Karpas-422 (cell line): ENCODE measurements around the gene TCIRG1. TPM values are rescaled to one million over a fixed set of nuclear protein-coding genes. Genes with fewer than 3 reads are reported as not detected.
A peak's percentile ranks its signal among the peaks of the same experiment; 100 is the strongest.

Source experiments
- DNase-seq: peaks from one replicate; pipeline ENCODE4 v3.0.0-alpha.2; 2015
- H2AFZ ChIP-seq: fragments of 200-600 bp; sonication (generic); 2 replicates; pipeline ENCODE4 v1.6.1; 2014; ENCODE audit warnings: antibody characterized with exemption, low read length, mixed read lengths
- H3K27ac ChIP-seq: fragments of 200-600 bp; sonication (generic); 2 replicates; pipeline ENCODE4 v1.5.1; 2014; ENCODE audit warnings: mild to moderate bottlenecking, low read length, moderate library complexity
- H3K27me3 ChIP-seq: fragments of 200-600 bp; sonication (generic); 2 replicates; pipeline ENCODE4 v1.6.1; 2014; ENCODE audit warnings: low read length, mixed read lengths
- H3K36me3 ChIP-seq: fragments of 200-600 bp; sonication (generic); 2 replicates; pipeline ENCODE4 v1.6.1; 2014; ENCODE audit warnings: low read length, mixed read lengths; ENCODE audit not compliant: insufficient read depth
- H3K4me1 ChIP-seq: fragments of 200-600 bp; sonication (generic); 2 replicates; pipeline ENCODE4 v1.6.1; 2014; ENCODE audit warnings: mild to moderate bottlenecking, low read length, mixed read lengths
- H3K4me2 ChIP-seq: fragments of 200-600 bp; sonication (generic); 2 replicates; pipeline ENCODE4 v1.6.1; 2014; ENCODE audit warnings: low read length, low read depth, mild to moderate bottlenecking; ENCODE audit not compliant: poor library complexity, severe bottlenecking
- H3K4me3 ChIP-seq: fragments of 200-600 bp; sonication (generic); 2 replicates; pipeline ENCODE4 v1.5.1; 2014; ENCODE audit warnings: mild to moderate bottlenecking, antibody characterized with exemption, low read length, mixed read lengths
- H3K79me2 ChIP-seq: fragments of 200-600 bp; sonication (generic); 2 replicates; pipeline ENCODE4 v1.6.1; 2014; ENCODE audit warnings: mild to moderate bottlenecking, low read length, mixed read lengths
- H3K9ac ChIP-seq: fragments of 200-600 bp; sonication (generic); 2 replicates; pipeline ENCODE4 v1.6.0; 2014; ENCODE audit warnings: low read length
- H3K9me2 ChIP-seq: fragments of 200-600 bp; sonication (generic), shearing (Covaris generic); replicated peaks from 2 replicates; pipeline ENCODE4 v1.6.0; 2014; ENCODE audit warnings: mild to moderate bottlenecking, low read length, moderate library complexity; ENCODE audit not compliant: insufficient read depth
- H3K9me3 ChIP-seq: fragments of 300-700, 200-600 bp; sonication (generic); 2 replicates; pipeline ENCODE4 v1.6.1; 2014; ENCODE audit warnings: low read length, mixed read lengths
- H4K20me1 ChIP-seq: fragments of 200-600 bp; sonication (generic); 2 replicates; pipeline ENCODE4 v1.6.1; 2014; ENCODE audit warnings: mild to moderate bottlenecking, antibody characterized with exemption, low read length, low read depth; ENCODE audit not compliant: insufficient read depth
- total RNA-seq: library from RNA; depleted of rRNA; stranded (reverse); fragments of >200 nt; shearing (Covaris generic); gene quantifications from 2 replicates; pipeline ENCODE4 v1.2.3, GENCODE V29; 2014; ENCODE audit warnings: low replicate concordance

Gene TCIRG1
- total RNA-seq, 1 experiment from 2014 or later: 47.7 TPM

- peaks cover 12% of the 10 kb centered on the region for H3K4me1 ChIP-seq
- H3K79me2 ChIP-seq: no peaks in the 10 kb centered on the region
- no peaks in the 10 kb centered on the region for H3K27me3 ChIP-seq
- H3K36me3 ChIP-seq: no peaks in the 10 kb centered on the region
- no peak overlapping the region for H3K27ac ChIP-seq
- no peak overlapping the region for H2AFZ ChIP-seq
- H3K9me2 ChIP-seq: no peaks in the 10 kb centered on the region
- no peak overlapping the region for H3K4me3 ChIP-seq
- DNase-seq: peak; percentile 47
- H3K9ac ChIP-seq: no peak overlapping the region
- no peaks in the 10 kb centered on the region for H4K20me1 ChIP-seq
- H3K9me3 ChIP-seq: no peaks in the 10 kb centered on the region
- H3K4me2 ChIP-seq: no peak overlapping the region
These were observed 24.5 kb upstream of the TCIRG1 start for GRCh38 chr11:68014157-68014946.

GRCh38 chr11:68014947-68015447 lies 23.8 kb upstream of the TCIRG1 start:
- H3K9me3 ChIP-seq: no peaks in the 10 kb centered on the region
- H3K4me2 ChIP-seq: no peak overlapping the region
- H3K27me3 ChIP-seq: no peaks in the 10 kb centered on the region
- no peak overlapping the region for H2AFZ ChIP-seq
- H3K4me1 ChIP-seq: peaks cover 6% of the 10 kb centered on the region
- H3K9me2 ChIP-seq: no peaks in the 10 kb centered on the region
- H3K9ac ChIP-seq: no peak overlapping the region
- H3K4me3 ChIP-seq: no peak overlapping the region
- H4K20me1 ChIP-seq: no peaks in the 10 kb centered on the region
- no peaks in the 10 kb centered on the region for H3K36me3 ChIP-seq
- no peak overlapping the region for H3K27ac ChIP-seq
- no peak for DNase-seq
- no peaks in the 10 kb centered on the region for H3K79me2 ChIP-seq

GRCh38 chr11:68015467-68015866 lies 23.4 kb upstream of the TCIRG1 start:
- Histone ChIP-seq H3K4me1 (peaks cover under 1% of the 10 kb centered on the region), H3K27ac (no peak overlapping the region), H2AFZ (no peak overlapping the region), H3K9me2 (no peaks in the 10 kb centered on the region), H3K79me2 (no peaks in the 10 kb centered on the region), H3K9me3 (no peaks in the 10 kb centered on the region), H4K20me1 (no peaks in the 10 kb centered on the region), H3K36me3 (no peaks in the 10 kb centered on the region), H3K9ac (no peak overlapping the region), H3K4me3 (no peak overlapping the region), H3K27me3 (no peaks in the 10 kb centered on the region), H3K4me2 (no peak overlapping the region)
- no peak for DNase-seq

GRCh38 chr11:68016161-68016903 lies 22.5 kb upstream of the TCIRG1 start:
- H3K9me3 ChIP-seq: no peaks in the 10 kb centered on the region
- no peak for DNase-seq
- H3K36me3 ChIP-seq: no peaks in the 10 kb centered on the region
- no peaks in the 10 kb centered on the region for H3K27me3 ChIP-seq
- no peaks in the 10 kb centered on the region for H4K20me1 ChIP-seq
- no peak overlapping the region for H2AFZ ChIP-seq
- no peak overlapping the region for H3K27ac ChIP-seq
- H3K79me2 ChIP-seq: no peaks in the 10 kb centered on the region
- H3K9ac ChIP-seq: no peak overlapping the region
- peaks cover 3% of the 10 kb centered on the region for H3K4me1 ChIP-seq
- H3K4me3 ChIP-seq: no peak overlapping the region
- no peak overlapping the region for H3K4me2 ChIP-seq
- H3K9me2 ChIP-seq: no peaks in the 10 kb centered on the region

GRCh38 chr11:68016904-68017817 lies 21.7 kb upstream of the TCIRG1 start:
- Histone ChIP-seq H3K9ac (no peak overlapping the region), H3K27ac (no peak overlapping the region), H3K9me2 (no peaks in the 10 kb centered on the region), H3K4me2 (no peak overlapping the region), H3K9me3 (no peaks in the 10 kb centered on the region), H3K27me3 (no peaks in the 10 kb centered on the region), H2AFZ (no peak overlapping the region), H3K79me2 (no peaks in the 10 kb centered on the region), H3K36me3 (no peaks in the 10 kb centered on the region), H4K20me1 (no peaks in the 10 kb centered on the region), H3K4me1 (peaks cover 3% of the 10 kb centered on the region), H3K4me3 (no peak overlapping the region)
- no peak for DNase-seq

- no peak overlapping the region for H3K9ac ChIP-seq
- no peaks in the 10 kb centered on the region for H3K27me3 ChIP-seq
- H3K4me3 ChIP-seq: no peak overlapping the region
- no peak overlapping the region for H3K27ac ChIP-seq
- no peaks in the 10 kb centered on the region for H3K9me3 ChIP-seq
- no peak overlapping the region for H2AFZ ChIP-seq
- no peak for DNase-seq
- H3K9me2 ChIP-seq: no peaks in the 10 kb centered on the region
- H3K36me3 ChIP-seq: no peaks in the 10 kb centered on the region
- H3K79me2 ChIP-seq: no peaks in the 10 kb centered on the region
- H4K20me1 ChIP-seq: no peaks in the 10 kb centered on the region
- H3K4me2 ChIP-seq: no peak overlapping the region
- peaks cover 3% of the 10 kb centered on the region for H3K4me1 ChIP-seq
These were observed 20.7 kb upstream of the TCIRG1 start for GRCh38 chr11:68017980-68018729.

GRCh38 chr11:68018730-68019190 lies 20.1 kb upstream of the TCIRG1 start:
- no peaks in the 10 kb centered on the region for H3K9me2 ChIP-seq
- H3K36me3 ChIP-seq: no peaks in the 10 kb centered on the region
- H3K9ac ChIP-seq: no peak overlapping the region
- DNase-seq: peak; percentile 39
- no peak overlapping the region for H3K27ac ChIP-seq
- H3K4me2 ChIP-seq: no peak overlapping the region
- no peak overlapping the region for H3K4me3 ChIP-seq
- H4K20me1 ChIP-seq: no peaks in the 10 kb centered on the region
- no peak overlapping the region for H2AFZ ChIP-seq
- no peaks in the 10 kb centered on the region for H3K27me3 ChIP-seq
- peaks cover 3% of the 10 kb centered on the region for H3K4me1 ChIP-seq
- H3K9me3 ChIP-seq: no peaks in the 10 kb centered on the region
- H3K79me2 ChIP-seq: no peaks in the 10 kb centered on the region
